DND-41 (cell line): ENCODE measurements around the gene LAG3.

Source experiments
- CTCF ChIP-seq: IDR thresholded peaks from 2 replicates; pipeline ENCODE4 v1.5.1; 2012; ENCODE audit warnings: borderline replicate concordance, low read length, moderate library complexity, mild to moderate bottlenecking; ENCODE audit not compliant: poor library complexity, severe bottlenecking; ENCODE audit errors: extremely low read depth
- EZH2 ChIP-seq: IDR thresholded peaks from 3 replicates; pipeline ENCODE4 v1.6.1; 2012; ENCODE audit warnings: borderline replicate concordance, low read depth, mild to moderate bottlenecking, moderate library complexity, low read length, inconsistent platforms; ENCODE audit not compliant: severe bottlenecking

DNA sequence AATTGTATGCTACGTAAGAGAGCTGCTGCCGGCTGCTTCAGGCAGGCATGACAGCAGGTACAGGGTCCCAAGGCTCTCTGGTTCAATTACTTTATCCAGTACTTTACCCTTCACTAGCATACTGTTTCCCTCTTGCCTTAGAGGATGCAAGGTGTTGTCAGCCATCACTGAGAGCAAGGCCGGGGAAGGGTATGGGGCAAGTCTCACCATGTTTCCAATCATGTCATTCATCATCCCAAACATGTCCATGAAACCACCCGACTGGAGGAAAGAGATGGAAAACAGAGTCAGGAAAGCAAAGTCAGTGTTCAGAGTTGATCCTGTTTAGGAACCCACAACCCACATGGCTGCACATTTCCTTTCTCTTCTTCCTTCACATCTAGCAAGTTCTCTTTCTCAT, 21.8 kb upstream of the LAG3 start:
- no peak for TF ChIP-seq CTCF
- no peak for TF ChIP-seq EZH2
